ENCODE measurements around the gene ABLIM1. TPM values are rescaled to one million over a fixed set of nuclear protein-coding genes. Genes with fewer than 3 reads are reported as not detected.

Gene ABLIM1
- total and polyA plus RNA-seq, 3 donors from 2014 or later, result 90.0 to 137 (median 128) TPM

GRCh38 chr10:114442091-114442630 is 215.9 kb downstream of the ABLIM1 start:
- 82 to 85% methylated on average over 4 of the region's 4 CpGs for WGBS, 2 donors
- no peaks in the 10 kb centered on the region for H3K27me3 ChIP-seq
- no peaks in the 10 kb centered on the region for H3K9me3 ChIP-seq
- H3K36me3 ChIP-seq (ENCODE audit: low read depth, missing control alignments), result no peaks in the 10 kb centered on the region
- H3K4me1 ChIP-seq, result peaks cover 4% of the 10 kb centered on the region
- TF ChIP-seq CTCF (IDR thresholded peaks at IDR 0.05) (no peak), POLR2A (IDR thresholded peaks at IDR 0.05) (no peak)
- no peak overlapping the region for H3K4me3 ChIP-seq
- no peak for DNase-seq
- intact Hi-C loops (cut with DNase I; ENCODE audit: low total_unique reads), result no loop called here
- H3K27ac ChIP-seq, result no peak overlapping the region

DNA sequence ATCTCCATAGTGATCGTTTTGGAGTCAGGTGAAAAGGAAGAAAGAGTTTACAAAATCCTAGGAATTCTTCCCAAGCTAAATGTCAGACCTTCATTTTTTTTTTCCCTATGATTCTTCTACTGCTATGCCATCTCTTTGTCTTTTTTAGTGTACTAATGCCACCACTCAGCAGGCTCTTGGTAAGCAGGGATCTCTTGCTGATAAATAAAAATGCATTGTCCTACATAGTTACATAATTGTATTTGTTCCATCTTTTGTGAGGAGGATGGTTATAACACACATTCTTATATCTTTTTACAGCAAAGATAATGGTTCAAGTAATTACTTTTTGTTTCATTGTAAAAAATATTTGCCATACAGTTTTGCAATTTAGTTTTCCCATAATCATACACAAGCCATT is 217.0 kb downstream of the ABLIM1 start:
- intact Hi-C loops (cut with DNase I; ENCODE audit: low total_unique reads), result no loop called here
- H3K9me3 ChIP-seq, result no peaks in the 10 kb centered on the region
- H3K4me3 ChIP-seq, result no peak overlapping the region
- no peaks in the 10 kb centered on the region for H3K27me3 ChIP-seq
- no peak for TF ChIP-seq POLR2A (IDR thresholded peaks at IDR 0.05)
- no peak for TF ChIP-seq CTCF (IDR thresholded peaks at IDR 0.05)
- H3K36me3 ChIP-seq (ENCODE audit: low read depth, missing control alignments), result no peaks in the 10 kb centered on the region
- no peak overlapping the region for H3K27ac ChIP-seq
- H3K4me1 ChIP-seq, result peaks cover 4% of the 10 kb centered on the region
- WGBS, 2 donors, result 65 to 72% methylated on average over 1 of the region's 1 CpG
- DNase-seq, result no peak

- H3K36me3 ChIP-seq (ENCODE audit: low read depth, missing control alignments), result no peaks in the 10 kb centered on the region
- no peak overlapping the region for H3K4me3 ChIP-seq
- DNase-seq, result no peak
- no peak overlapping the region for H3K27ac ChIP-seq
- TF ChIP-seq CTCF (IDR thresholded peaks at IDR 0.05) (peak in 1 of 3 experiments; percentile 26), POLR2A (IDR thresholded peaks at IDR 0.05) (no peak)
- intact Hi-C loops (cut with DNase I; ENCODE audit: low total_unique reads), result loop anchor here (10.0 kb wide), 1 partner anchor 133 kb away; no protein-coding TSS in a partner anchor
- peaks cover 4% of the 10 kb centered on the region for H3K4me1 ChIP-seq
- 89 to 92% methylated on average over 9 of the region's 9 CpGs for WGBS, 2 donors
- no peaks in the 10 kb centered on the region for H3K9me3 ChIP-seq
- H3K27me3 ChIP-seq, result no peaks in the 10 kb centered on the region
Measured at GRCh38 chr10:114437473-114438292, 220.4 kb downstream of the ABLIM1 start.

DNA sequence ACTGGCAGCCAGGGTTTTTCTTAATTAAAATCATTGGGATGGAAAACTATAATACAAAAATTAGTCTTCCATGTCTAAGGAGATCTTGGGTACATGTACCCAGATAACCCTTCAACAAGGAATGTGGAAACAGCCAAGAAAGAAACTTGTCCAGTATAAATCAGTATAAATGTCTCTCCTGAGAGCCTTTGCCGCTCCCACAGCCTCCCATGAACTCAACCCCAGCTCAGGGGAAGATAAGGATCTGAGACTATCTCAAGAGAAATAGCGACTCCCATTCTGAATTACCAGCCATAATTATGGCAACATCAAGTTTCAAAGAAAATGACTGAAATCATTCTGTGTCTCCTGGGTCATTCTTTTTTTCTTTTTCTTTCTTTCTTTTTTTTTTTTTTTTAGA is 221.1 kb downstream of the ABLIM1 start:
- DNase-seq, result no peak
- Histone ChIP-seq H3K4me3 (no peak overlapping the region), H3K36me3 (ENCODE audit: low read depth, missing control alignments) (no peaks in the 10 kb centered on the region)

More for the DNA sequence above, 221.1 kb downstream of the ABLIM1 start:
- H3K27ac ChIP-seq, result no peak overlapping the region
- WGBS, 2 donors, result 89 to 91% methylated on average over 2 of the region's 2 CpGs
- intact Hi-C loops (cut with DNase I; ENCODE audit: low total_unique reads), result loop anchor here (10.0 kb wide), 1 partner anchor 132 kb away; no protein-coding TSS in a partner anchor
- no peaks in the 10 kb centered on the region for H3K27me3 ChIP-seq
- no peaks in the 10 kb centered on the region for H3K9me3 ChIP-seq
- no peak for TF ChIP-seq POLR2A (IDR thresholded peaks at IDR 0.05)
- no peak for TF ChIP-seq CTCF (IDR thresholded peaks at IDR 0.05)
- H3K4me1 ChIP-seq, result peaks cover 4% of the 10 kb centered on the region

All from testis (tissue), 3 donors.